HG03521 (cell line): Measurements from ENCODE around the gene PLPPR3.

Source experiments
- ATAC-seq: cut with Tn5 transposase; IDR thresholded peaks from one replicate; pipeline ENCODE4 v1.9.1; 2021; ENCODE audit warnings: mild to moderate bottlenecking, moderate library complexity; ENCODE audit not compliant: unreplicated experiment

The PLPPR3 gene, protein sequence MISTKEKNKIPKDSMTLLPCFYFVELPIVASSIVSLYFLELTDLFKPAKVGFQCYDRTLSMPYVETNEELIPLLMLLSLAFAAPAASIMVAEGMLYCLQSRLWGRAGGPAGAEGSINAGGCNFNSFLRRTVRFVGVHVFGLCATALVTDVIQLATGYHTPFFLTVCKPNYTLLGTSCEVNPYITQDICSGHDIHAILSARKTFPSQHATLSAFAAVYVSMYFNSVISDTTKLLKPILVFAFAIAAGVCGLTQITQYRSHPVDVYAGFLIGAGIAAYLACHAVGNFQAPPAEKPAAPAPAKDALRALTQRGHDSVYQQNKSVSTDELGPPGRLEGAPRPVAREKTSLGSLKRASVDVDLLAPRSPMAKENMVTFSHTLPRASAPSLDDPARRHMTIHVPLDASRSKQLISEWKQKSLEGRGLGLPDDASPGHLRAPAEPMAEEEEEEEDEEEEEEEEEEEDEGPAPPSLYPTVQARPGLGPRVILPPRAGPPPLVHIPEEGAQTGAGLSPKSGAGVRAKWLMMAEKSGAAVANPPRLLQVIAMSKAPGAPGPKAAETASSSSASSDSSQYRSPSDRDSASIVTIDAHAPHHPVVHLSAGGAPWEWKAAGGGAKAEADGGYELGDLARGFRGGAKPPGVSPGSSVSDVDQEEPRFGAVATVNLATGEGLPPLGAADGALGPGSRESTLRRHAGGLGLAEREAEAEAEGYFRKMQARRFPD

DNA sequence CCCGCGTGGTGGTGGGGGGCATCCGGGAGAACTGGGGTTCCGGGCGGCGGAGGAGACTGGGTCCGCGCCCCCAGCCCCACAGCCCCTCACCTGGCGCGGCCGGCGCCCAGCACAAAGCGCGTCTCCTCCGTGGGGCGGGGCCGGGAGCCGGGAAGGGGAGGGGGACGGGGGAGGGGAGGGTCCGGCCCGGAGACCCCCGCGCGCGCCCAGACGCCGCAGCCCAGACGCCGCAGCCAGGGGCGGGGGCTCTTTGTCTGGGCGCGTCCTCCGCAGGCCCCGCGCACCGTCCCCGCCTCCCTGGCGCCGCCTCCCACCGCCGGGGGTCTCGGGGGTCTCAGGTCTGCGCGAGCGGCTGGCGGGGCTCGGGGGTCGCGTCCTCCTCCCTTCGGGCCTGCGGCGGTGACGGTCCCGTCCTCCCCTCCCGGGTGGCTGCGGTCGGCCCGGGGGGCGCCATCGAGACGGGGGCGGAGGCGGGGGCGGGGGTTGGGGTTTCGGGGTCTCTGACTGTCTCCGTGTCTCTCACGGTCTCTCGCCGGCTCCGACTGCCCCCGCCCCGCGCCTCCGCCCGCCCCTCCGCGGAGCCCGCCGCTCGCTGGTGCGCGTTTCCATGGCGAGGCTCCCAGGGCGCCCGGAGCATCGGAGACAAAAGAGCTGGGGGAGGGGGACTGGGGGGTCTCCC, at the start of gene PLPPR3:
Gene PLPPR3, minus strand, starts transcription at position 131 of the 679 bp plus-strand sequence. CDS start 396 bp downstream, outside the sequence.
- ATAC-seq: no peak

DNA sequence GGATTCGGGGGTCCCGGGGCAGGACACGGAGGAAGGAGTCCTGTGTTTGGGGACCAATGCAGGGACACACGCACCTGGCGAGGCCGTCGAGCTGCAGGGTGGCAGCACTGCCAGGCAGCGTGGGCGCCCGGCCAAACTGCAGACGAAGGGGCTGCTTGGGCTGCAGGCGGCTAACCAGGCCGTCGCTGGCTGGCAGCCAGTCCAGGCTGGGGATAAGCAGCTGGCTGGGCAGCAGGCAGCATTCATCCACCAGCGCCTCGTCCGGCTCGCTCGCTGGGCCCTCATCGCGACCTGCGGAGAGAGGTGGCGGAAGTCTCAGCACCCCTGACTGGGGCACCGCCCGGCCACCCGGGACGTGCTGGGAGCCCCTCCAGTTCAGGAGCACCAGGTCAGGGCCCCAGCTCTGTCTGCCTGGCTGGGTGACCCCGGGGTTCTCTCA, 49.2 kb upstream of the PLPPR3 start:
- no peak for ATAC-seq

DNA sequence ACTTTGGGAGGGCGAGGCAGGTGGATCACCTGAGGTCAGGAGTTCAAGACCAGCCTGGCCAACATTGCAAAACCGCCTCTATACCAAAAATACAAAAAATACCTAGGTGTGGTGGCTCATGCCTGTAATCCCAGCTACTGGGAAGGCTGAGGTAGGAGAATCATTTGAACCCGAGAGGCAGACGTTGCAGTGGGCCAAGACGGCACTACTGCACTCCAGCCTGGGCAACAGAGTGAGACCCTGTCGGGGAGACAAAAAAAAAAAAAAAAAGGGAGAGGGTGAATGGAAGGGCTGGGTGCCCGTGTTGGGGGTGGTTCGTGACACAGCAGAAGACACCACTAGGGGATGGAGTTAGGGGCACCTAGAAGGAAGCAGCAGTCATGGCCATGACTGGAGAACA, 48.6 kb upstream of the PLPPR3 start:
- no peak for ATAC-seq

DNA sequence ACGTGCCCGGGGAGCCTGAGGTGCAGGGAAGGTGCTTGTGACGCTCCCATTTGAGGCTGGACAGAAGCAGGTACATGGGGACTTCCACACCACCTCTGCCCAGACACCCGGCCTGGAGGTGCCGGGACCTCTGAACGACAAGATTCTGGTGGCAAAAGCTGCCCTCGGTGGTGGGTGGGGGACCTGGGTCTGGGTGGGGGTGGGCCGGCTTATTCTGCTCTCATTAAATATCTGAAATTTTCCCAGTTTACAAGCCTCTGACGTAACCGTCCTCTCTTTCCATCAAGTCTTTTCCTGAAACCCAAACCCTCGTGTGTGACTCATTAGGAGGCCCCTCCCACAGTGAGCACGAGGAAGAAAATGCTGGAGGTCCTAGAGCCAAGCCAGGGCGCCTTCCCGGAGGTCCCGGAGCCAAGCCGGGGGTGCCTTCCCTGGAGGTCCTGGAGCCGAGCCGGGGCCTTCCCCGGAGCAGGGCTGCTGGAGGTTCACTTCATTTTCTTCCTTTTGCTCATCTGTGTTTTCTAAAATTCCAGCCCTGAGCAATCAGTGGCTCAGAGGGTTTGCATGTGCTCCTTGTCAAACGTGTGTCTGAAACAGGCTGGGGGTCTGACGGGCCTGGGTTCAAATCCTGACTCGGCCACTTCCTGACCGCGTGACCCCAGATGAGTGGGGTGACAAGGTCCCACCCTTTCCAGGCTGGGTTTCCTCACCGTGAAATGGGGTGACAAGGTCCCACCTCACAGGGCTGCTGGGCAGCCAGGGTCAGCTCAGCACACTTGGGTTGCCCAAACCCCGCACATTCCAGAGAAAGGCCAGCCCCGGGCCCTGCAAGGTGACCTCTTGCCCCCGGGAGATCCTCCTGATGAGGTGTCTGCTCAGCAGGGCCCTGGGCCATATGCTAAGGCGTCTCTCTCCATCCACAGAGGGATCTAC, 47.8 kb upstream of the PLPPR3 start:
- no peak for ATAC-seq

DNA sequence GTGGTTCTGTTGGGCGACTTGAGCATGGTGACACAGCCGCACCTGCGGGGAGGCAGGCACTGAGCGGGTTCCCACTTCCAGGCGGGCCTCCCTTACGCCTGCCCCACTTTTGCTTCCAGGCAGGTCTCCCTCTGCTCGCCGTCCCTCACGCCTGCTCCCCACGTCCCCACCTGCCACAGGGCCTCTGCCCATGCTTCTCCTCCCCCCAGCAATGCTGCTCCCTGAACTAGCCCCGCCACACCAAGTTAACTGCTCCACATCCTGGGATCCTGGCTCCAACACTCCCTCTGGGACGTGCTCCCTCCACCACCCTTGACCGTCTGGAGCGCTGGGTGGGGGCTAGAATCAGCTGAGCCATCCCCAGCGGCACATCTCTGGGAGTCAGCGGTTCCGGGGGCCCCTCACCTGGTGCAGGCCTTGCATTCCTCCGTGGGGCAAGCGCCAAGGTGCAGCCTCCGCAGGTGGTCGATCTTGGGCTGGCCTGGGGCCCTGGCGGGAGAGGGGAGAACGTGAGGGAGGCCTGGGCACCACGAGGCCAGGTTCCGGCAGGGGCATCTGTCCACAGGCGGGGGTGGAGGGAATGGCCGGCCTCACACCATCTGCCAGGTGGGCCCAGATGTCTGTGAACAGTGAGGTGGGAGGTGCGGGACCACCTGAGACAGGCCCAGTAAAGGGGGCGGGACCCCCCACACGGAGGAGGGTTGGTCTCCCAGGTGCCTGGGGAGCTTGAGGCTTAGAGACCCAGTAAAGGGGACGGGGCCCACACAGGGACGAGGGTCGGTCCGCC, 46.9 kb upstream of the PLPPR3 start:
- no peak for ATAC-seq

DNA sequence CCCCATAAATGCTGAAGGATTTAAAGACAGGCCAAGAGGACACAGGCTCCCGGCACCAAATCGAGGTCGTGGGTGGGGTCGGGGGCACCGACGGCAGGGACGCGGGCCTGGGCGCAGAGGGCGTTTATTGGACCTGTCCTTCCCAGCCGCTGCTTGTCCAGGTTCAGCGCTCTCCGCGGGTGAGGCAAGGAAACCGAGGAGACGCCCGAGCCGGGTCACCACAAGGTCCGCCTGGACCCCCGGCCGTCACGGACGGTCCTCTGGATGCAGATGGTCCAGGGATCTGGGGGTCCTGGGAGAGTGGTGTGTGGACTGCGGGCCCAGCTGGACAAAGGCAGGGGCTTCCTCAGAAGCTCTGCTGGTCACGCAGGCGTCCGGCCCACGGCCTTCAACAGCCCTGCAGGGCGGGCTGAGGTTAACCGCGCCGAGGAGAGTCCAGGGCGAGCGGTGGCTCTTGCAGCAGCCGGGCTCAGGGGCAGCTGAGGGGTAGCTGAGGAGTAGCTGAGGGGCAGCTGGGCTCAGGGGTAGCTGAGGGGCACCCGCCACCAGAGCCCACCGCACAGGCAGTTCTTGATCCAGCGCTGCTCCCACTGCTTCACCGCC, 46.2 kb upstream of the PLPPR3 start:
- ATAC-seq: no peak

DNA sequence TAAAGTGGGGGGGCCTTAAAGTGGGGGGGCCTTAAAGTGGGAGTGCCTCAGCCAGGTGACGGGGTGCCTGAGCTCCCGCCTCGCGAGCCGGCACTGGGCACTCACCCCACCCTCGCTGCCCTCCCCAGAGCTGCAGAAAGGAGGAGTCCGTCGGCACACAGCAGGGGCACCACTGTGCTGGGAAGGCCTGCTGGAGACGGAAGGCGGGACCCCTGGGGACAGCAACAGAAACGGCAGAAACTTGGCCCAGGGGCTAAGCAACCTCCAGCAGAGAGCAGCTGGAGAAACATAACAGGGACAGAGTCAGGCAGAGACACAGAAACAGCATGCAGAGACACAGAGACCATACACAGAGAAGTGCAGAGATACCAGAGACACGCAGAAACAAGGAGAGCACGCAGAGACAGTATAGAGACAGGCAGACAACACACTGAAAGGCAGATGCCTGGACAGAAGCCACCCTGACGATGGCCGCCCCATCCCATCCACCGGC, 45.6 kb upstream of the PLPPR3 start:
- no peak for ATAC-seq

DNA sequence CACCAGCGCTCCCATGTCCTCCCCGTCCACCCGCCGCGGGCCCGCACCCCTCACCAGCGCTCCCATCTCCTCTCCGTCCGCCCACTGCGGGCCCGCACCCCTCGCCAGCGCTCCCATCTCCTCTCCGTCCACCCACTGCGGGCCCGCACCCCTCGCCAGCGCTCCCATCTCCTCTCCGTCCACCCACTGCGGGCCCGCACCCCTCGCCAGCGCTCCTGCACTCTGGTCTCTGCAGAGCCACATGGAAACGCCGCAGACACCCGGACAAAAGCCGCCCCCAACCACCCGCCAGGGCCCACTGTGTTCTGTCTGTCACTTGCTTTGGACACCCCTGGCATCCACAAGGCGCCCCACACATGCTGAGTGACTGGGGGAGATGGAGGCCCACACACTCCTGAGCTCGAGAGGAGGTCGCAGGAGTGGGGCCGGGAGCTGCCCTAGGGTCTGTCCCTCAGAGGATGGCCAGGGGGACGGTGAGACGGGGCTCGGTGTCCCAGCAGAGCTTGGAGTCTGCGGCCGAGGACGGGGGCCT, 45.1 kb upstream of the PLPPR3 start:
- ATAC-seq: no peak

DNA sequence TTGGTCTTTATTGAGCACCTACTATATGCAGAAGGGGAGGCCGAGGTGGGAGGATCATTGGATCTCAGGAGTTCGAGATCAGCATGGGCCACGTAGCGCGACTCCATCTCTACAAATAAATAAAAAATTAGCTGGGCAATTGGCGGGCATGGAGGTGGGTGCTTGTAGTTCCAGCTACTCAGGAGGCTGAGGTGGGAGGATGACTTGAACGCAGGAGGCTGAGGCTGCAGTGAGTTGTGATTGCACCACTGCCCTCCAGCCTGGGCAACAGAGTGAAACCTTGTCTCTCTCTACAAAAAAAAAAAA, 41.5 kb upstream of the PLPPR3 start:
- ATAC-seq: no peak

DNA sequence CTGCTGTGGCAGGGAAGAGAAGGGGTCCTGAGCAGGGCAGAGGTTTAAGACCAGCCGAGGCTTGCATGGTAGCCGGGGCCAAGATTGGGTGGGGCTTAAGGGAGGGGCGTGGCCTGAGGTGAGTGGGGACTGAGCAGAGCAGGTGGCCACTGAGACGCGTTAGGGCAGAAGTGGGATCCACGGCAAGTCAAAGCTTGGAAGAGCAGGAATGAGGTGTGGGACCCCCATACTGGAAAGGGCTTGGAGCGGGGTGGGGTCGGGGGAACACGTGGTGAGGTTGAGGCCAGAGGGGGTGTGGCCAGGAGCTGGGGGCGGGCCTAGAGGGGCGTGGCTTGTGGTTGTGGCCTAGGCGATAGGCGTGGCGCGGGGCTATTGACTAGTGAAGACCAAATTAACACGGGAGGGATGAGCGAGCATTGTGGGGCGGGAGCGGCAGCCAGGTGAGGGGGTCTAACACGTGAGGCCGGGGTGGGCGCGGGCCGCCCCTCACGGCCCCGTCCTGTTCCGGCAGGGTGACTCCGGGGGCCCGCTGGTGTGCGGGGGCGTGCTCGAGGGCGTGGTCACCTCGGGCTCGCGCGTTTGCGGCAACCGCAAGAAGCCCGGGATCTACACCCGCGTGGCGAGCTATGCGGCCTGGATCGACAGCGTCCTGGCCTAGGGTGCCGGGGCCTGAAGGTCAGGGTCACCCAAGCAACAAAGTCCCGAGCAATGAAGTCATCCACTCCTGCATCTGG, 41.0 kb upstream of the PLPPR3 start:
- ATAC-seq: no peak

DNA sequence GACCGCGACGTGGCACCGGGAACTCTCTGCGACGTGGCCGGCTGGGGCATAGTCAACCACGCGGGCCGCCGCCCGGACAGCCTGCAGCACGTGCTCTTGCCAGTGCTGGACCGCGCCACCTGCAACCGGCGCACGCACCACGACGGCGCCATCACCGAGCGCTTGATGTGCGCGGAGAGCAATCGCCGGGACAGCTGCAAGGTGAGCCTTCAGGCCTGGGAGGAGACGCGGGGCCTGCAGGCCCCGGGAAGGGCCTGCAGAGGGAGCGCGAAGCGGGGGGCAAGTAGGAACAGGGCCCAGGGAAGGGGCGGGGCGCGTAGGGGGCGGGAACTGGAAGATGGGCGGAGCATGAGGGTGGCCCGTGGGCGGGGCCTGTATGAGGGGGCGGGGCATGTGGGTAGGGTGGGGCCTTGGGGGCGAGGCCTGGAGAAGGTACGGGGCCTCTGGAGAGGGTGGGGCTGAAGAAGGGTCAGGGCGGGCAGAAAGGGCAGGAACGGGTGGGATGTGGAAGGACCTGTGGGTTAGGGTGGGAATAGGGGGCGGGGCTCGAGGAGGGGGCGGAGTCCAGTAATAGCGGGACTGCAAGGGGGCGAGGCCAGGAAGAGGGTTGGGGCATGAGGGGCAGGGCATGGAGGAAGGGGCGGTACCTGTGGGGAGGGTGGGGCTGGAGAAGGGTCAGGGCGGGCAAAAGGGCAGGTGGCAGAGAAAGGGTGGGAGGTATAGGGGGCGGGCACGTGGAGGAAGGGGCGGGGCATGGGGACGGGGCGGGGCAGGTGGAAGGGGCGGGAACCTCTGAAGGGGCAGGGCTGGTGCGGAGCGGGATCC, 40.2 kb upstream of the PLPPR3 start:
- ATAC-seq: no peak

DNA sequence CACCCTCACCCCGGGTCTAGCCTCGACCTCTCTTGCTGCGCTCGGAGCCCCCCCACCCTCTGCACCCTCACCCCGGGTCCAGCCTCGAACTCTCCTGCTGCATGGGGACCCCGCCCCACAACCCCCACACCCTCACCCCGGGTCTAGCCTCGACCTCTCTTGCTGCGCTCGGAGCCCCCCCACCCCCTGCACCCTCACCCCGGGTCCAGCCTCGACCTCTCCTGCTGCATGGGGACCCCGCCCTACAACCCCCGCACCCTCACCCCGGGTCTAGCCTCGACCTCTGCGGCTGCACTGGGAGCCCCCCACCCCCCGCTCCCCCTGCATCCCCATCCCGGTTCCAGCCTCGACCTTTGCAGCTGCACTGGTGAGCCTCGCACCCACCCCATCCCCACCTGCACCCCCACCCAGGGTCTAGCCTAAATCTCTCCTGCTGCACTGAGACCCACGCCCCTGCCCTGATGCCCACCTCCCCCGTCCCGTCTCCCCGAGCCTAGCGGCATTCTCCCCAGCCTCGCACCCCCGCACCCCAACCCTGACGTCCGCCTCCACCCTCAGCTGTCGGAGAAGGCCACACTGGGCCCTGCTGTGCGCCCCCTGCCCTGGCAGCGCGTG, 39.5 kb upstream of the PLPPR3 start:
- ATAC-seq: no peak

DNA sequence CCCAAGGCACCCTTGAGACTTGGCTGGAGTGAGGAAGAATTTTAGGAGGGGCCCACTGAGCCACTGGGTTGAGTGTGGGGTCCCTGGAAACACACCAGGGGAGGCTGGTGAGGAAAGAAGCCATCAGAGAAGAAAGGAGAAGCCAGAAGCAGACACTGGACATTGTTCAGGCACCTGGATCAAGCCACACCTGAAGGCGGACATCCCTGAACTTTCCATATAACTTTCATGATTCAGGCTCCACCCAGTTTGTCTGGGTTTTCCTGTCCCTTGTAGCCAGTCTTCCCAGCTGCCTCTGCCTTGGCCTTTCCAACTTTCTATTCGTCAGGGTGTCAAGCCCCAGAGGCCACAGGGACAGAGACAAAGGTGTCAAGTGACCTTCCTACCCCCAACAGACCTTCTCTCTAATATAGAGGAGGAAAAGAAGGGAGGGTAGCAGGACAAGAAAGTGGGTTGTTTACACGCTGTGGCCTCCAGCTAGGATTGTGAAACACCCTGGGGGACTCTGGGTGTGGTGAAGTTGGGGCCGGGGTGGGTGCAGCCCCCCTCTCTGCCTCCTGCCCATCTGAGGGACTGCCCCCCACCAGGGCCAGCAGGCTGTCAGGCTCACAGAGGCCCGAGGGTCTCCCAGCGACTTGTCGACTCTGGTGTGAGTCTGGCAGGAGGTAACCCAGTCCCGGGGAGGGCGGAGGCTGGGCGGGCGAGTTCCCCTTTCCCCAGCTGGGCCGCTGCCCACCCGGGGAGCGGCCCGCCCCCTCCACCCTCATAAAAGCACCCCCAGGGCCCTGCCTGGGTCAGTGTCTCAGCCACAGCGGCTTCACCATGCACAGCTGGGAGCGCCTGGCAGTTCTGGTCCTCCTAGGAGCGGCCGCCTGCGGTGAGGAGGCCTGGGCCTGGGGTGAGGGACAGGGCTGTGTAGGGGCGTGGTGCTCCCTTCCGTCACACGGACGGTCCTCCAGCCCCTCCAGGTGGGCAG, 37.4 kb upstream of the PLPPR3 start, which contains the start of gene CFD:
Gene CFD, plus strand, starts transcription at position 797 of the 976 bp plus-strand sequence. Its CDS starts 26 bp downstream, at position 823.
- no peak for ATAC-seq

DNA sequence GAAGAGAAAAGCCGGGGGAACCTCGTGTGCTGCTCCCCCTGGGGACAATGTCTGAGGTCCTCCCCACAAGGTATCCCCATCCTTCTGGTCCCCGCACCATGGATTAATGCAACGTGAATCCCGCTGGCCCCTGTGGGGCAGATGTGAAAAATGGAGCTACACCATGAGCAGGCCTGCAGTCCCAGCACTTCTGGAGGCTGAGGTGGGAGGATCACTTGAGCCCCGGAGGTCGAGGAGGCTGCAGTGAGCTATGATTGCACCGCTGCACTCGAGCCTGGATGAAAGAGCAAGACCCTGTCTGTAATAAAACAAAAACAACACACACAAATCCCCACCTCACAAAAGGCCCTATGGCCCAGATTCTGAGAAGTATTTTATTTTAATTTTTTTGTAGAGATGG, 36.5 kb upstream of the PLPPR3 start:
- no peak for ATAC-seq

DNA sequence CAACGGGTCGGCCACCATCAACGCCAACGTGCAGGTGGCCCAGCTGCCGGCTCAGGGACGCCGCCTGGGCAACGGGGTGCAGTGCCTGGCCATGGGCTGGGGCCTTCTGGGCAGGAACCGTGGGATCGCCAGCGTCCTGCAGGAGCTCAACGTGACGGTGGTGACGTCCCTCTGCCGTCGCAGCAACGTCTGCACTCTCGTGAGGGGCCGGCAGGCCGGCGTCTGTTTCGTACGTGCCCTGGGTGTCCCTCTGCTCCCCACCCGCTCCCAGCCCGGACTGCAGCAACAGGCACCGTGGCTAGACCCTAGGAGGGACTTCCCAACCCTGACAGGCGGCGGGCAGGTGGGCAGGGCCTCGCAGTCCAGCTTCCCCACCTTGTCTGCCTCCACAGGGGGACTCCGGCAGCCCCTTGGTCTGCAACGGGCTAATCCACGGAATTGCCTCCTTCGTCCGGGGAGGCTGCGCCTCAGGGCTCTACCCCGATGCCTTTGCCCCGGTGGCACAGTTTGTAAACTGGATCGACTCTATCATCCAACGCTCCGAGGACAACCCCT, 33.9 kb upstream of the PLPPR3 start:
- no peak for ATAC-seq

DNA sequence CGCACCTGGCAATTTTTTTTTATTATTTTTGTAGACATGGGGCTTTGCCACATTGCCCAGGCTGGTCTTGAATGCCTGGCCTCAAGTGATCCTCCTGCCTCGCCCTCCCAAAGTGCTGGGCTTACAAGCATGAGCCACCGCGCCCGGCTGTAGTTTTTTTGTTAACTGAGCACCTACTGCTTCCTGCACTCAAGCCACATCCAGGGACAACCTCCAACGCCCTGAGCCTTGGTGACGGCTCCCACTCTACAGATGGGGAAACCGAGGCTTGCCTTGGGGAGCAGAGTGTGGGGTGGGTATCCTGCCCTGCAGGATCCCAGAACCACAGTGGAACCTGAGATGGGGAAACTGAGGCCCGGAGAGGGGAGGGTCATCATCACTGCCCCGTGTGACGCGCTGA, 33.4 kb upstream of the PLPPR3 start:
- ATAC-seq: no peak
